A673 (cell line): ENCODE measurements around the gene AQP4. TPM values are rescaled to one million over a fixed set of nuclear protein-coding genes. Genes with fewer than 3 reads are reported as not detected.

Source experiments
- BruUV-seq: library from RNA; stranded (reverse); fragments of 400-500 nt; replicated peaks from 2 replicates; lab custom pipeline; 2021; lab: Mats Ljungman, UMichigan
- CTCF ChIA-PET: fragments of 300-600 bp; sonication (Branson Sonifier 250); formaldehyde crosslinking; loops from one replicate; lab custom pipeline; 2022; ENCODE audit warnings: antibody characterized with exemption; lab: Charles Lee
- POLR2A ChIA-PET: fragments of 300-600 bp; sonication (Branson Sonifier 250); formaldehyde crosslinking; loops from one replicate; lab custom pipeline; 2022; ENCODE audit warnings: antibody characterized with exemption; ENCODE audit not compliant: low non-redundant PET; lab: Charles Lee
- DNase-seq: peaks from one replicate; pipeline ENCODE4 v3.0.0-alpha.2; 2015; ENCODE audit warnings: low spot score
- H3K27ac ChIP-seq: fragments of 200-600 bp; sonication (generic); 2 replicates; pipeline ENCODE4 v1.5.1; 2016; ENCODE audit warnings: mixed run types, low read depth, mild to moderate bottlenecking, mixed read lengths, antibody characterized with exemption, low read length; ENCODE audit not compliant: poor library complexity, severe bottlenecking
- H3K27me3 ChIP-seq: fragments of 200-600 bp; sonication (generic); replicated peaks from 2 replicates; pipeline ENCODE4 v1.6.1; 2017; ENCODE audit warnings: mixed run types, low read depth, mild to moderate bottlenecking, mixed read lengths, antibody characterized with exemption, low read length; ENCODE audit not compliant: insufficient read depth, poor library complexity
- H3K36me3 ChIP-seq: fragments of 200-600 bp; sonication (generic); 2 replicates; pipeline ENCODE4 v1.6.1; 2016; ENCODE audit warnings: mixed run types, mild to moderate bottlenecking, mixed read lengths, antibody characterized with exemption, low read length; ENCODE audit not compliant: insufficient read depth, poor library complexity, severe bottlenecking
- H3K4me1 ChIP-seq: fragments of 200-600 bp; sonication (generic); 2 replicates; pipeline ENCODE4 v1.6.1; 2017; ENCODE audit warnings: mixed run types, mild to moderate bottlenecking, mixed read lengths, antibody characterized with exemption, low read length; ENCODE audit not compliant: insufficient read depth, poor library complexity, severe bottlenecking
- H3K4me3 ChIP-seq: fragments of 200-600 bp; sonication (generic); 2 replicates; pipeline ENCODE4 v1.5.1; 2016; ENCODE audit warnings: low read depth, mixed run types, mild to moderate bottlenecking, mixed read lengths, low read length; ENCODE audit not compliant: poor library complexity, severe bottlenecking
- H3K9me3 ChIP-seq: fragments of 200-600 bp; sonication (generic); 2 replicates; pipeline ENCODE4 v1.6.1; 2016; ENCODE audit warnings: mixed run types, low read depth, mild to moderate bottlenecking, mixed read lengths, antibody characterized with exemption, low read length; ENCODE audit not compliant: poor library complexity, severe bottlenecking
- CTCF ChIP-seq: fragments of 300-800, 200-600 bp; sonication (generic); conservative IDR thresholded peaks from 2 replicates; pipeline ENCODE4 v1.5.1; 2017; ENCODE audit warnings: low read depth, mild to moderate bottlenecking, antibody characterized with exemption, low read length, moderate library complexity, mixed read lengths
- EZH2 ChIP-seq: fragments of 200-600 bp; sonication (generic); IDR thresholded peaks from 2 replicates; pipeline ENCODE4 v1.6.1; 2017; ENCODE audit warnings: borderline replicate concordance, low read depth, mild to moderate bottlenecking, mixed read lengths, antibody characterized with exemption, low read length; ENCODE audit not compliant: poor library complexity, severe bottlenecking
- intact Hi-C: fragments of 100-400 bp; cut with micrococcal nuclease; formaldehyde crosslinking; loops from one replicate; pipeline ENCODE4 v1.10.0; 2022; ENCODE audit not compliant: unreplicated experiment
- total RNA-seq: library from RNA; stranded (reverse); gene quantifications from 2 replicates; pipeline ENCODE4 v1.2.3, GENCODE V29; 2021

Gene AQP4
- total RNA-seq, 1 experiment from 2014 or later = not detected

- intact Hi-C loops = no loop called here
- Histone ChIP-seq H3K27me3 (no peaks in the 10 kb centered on the region), H3K36me3 (no peaks in the 10 kb centered on the region), H3K4me3 (no peak overlapping the region), H3K9me3 (no peaks in the 10 kb centered on the region), H3K4me1 (no peaks in the 10 kb centered on the region), H3K27ac (no peak overlapping the region)
- ChIA-PET CTCF (no interaction called here), POLR2A (no interaction called here)
- no TSS peak for BruUV-seq
- TF ChIP-seq EZH2 = no peak
- TF ChIP-seq CTCF = no peak
- no peak for DNase-seq
These were observed 53.0 kb downstream of the AQP4 start for GRCh38 chr18:26812462-26812861.

DNA sequence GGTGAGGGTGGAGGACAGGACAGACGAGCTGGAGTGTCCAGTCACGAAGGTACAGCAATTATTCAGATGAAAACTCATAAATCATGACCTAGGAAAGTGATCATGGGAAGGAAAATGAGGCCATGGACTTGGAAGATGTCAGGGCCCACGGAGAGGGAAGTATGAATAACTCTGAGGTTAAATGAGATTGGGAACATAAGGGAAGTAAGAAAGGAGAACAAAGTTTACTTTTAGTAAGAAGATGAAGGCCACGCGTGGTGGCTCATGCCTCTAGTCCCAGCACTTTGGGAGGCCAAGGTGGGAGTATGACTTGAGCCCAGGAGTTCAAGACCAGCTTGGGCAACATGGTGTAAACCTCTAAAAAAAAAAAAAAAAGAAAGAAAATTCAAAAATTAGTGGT, 56.2 kb downstream of the AQP4 start:
- H3K36me3 ChIP-seq = no peaks in the 10 kb centered on the region
- no peak overlapping the region for H3K27ac ChIP-seq
- TF ChIP-seq EZH2 (no peak), CTCF (no peak)
- H3K4me3 ChIP-seq = no peak overlapping the region
- BruUV-seq = no TSS peak
- no peaks in the 10 kb centered on the region for H3K27me3 ChIP-seq
- ChIA-PET CTCF (no interaction called here), POLR2A (no interaction called here)
- no peak for DNase-seq
- intact Hi-C loops = no loop called here
- H3K4me1 ChIP-seq = no peaks in the 10 kb centered on the region
- no peaks in the 10 kb centered on the region for H3K9me3 ChIP-seq

- intact Hi-C loops = no loop called here
- no peak overlapping the region for H3K4me3 ChIP-seq
- ChIA-PET POLR2A (no interaction called here), CTCF (no interaction called here)
- DNase-seq = no peak
- no peaks in the 10 kb centered on the region for H3K4me1 ChIP-seq
- no peak overlapping the region for H3K27ac ChIP-seq
- TF ChIP-seq CTCF (no peak), EZH2 (no peak)
- no peaks in the 10 kb centered on the region for H3K9me3 ChIP-seq
- no peaks in the 10 kb centered on the region for H3K36me3 ChIP-seq
- no TSS peak for BruUV-seq
- H3K27me3 ChIP-seq = no peaks in the 10 kb centered on the region
These were observed 59.3 kb downstream of the AQP4 start for GRCh38 chr18:26806224-26806623.
